Fibroblast of villous mesenchyme (primary cell): ENCODE measurements around the gene ERC1. TPM values are rescaled to one million over a fixed set of nuclear protein-coding genes. Genes with fewer than 3 reads are reported as not detected.

ENCODE experiments used
- DNase-seq: peaks from one replicate; pipeline ENCODE4 v3.0.0-alpha.2; 2010; ENCODE audit warnings: low read depth
- H3K4me3 ChIP-seq: 2 replicates; pipeline ENCODE4 v1.5.1; 2011; ENCODE audit warnings: low read depth, mild to moderate bottlenecking, low read length
- total RNA-seq: library from RNA; depleted of rRNA; stranded (reverse); fragments of >200 nt; gene quantifications from 2 replicates; pipeline ENCODE4 v1.2.3, GENCODE V29; 2012
- TF ChIP-seq, protein P1 (sequence below): IDR thresholded peaks from 2 replicates; pipeline ENCODE4 v1.5.1; 2012; ENCODE audit warnings: low read depth, mild to moderate bottlenecking, low read length; ENCODE audit not compliant: insufficient read depth

Gene ERC1
- total RNA-seq, 1 donor: 49.7 TPM

DNA sequence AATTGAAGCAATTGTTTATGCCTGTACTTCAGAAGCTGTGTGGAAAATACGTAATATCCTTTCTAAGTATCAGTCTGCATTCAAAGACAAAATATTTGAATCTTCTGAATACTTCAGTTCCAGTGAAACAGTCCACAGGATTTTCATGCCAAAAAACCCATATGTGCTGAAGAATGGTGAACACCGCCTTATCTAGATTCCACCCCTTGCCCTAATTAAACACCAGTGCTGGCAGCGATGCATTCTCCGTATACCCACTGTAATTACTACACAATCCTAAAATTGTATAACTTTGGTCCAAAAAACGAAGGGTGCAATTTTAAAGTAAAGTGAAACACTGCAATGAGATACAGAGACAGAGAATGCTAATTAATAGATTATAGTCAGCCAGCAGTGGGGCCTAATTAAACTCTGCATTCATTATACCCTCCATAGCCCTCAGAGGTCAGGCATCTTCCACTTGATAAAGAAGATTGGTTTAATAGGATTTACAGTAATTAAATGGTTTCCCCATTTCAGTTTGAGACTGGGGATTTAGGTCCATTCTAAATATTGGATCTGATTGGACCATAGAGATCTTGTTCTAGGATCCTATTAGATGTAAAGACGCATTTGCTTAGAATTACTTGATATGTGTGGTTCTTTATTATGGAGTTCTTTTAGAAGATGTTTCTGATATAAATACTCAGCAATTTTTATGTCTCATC is 43.9 kb downstream of the ERC1 start:
- no peak overlapping the region for H3K4me3 ChIP-seq
- TF ChIP-seq, protein P1, sequence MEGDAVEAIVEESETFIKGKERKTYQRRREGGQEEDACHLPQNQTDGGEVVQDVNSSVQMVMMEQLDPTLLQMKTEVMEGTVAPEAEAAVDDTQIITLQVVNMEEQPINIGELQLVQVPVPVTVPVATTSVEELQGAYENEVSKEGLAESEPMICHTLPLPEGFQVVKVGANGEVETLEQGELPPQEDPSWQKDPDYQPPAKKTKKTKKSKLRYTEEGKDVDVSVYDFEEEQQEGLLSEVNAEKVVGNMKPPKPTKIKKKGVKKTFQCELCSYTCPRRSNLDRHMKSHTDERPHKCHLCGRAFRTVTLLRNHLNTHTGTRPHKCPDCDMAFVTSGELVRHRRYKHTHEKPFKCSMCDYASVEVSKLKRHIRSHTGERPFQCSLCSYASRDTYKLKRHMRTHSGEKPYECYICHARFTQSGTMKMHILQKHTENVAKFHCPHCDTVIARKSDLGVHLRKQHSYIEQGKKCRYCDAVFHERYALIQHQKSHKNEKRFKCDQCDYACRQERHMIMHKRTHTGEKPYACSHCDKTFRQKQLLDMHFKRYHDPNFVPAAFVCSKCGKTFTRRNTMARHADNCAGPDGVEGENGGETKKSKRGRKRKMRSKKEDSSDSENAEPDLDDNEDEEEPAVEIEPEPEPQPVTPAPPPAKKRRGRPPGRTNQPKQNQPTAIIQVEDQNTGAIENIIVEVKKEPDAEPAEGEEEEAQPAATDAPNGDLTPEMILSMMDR: no peak
- DNase-seq: no peak

DNA sequence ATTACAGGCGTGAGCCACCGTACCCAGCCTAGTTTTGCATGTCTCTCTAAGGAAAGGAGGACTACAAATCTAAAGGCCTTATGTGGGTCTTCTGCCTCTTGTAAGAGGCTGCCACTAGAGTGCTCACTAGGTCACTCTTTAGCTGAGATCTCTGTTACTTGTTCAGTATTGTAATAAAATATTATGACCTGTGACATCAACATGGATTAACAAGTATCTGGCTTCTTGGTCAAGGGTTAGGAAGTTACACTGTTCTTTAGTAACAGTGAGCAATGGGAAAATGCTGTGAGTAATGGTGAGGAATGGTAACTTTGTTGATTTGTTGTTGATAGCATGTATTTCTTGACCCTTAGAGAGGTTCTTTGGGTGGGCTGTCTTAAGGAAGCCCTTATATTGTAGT is 50.5 kb downstream of the ERC1 start:
- TF ChIP-seq, protein P1: no peak
- no peak overlapping the region for H3K4me3 ChIP-seq
- DNase-seq: peak; percentile 21

DNA sequence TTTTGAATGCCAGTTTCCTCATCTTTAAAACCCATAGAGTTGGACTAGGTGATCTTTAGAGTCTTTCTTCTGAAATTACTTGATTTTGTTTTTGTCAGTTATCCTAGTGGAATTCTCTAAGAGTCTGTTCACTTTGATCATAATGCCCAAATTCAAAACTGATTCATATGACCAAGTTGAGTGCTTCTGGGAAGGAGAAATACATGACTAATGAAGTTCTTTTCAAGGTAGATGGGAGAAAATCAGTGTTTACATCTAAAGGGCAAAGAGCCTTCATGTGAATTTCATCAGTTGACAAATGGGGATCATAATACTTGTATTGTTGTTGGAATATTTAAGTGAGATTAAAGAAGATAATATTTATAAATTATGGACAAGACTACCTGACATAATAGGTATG is 53.2 kb downstream of the ERC1 start:
- no peak for DNase-seq
- TF ChIP-seq, protein P1: no peak
- H3K4me3 ChIP-seq: no peak overlapping the region

DNA sequence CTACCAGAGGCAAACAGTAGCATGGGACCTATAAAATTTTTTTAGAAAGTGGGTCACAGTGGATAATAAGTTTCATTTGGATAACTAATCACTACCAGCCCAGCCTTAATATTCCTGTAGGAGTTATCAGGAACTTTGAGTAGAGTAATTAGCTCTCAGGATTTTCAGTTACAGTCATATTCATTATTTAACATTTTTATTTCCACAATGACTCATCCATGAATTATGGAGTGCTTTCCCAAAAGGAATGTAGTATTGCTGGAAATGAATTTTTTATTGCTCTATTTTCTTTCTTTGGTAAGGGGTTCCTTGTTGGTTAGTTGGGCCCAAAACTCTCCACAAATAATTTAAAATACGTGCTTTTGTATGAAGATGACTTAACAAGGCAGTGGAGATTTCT is 53.7 kb downstream of the ERC1 start:
- no peak overlapping the region for H3K4me3 ChIP-seq
- TF ChIP-seq, protein P1: no peak
- DNase-seq: peak; percentile 43

DNA sequence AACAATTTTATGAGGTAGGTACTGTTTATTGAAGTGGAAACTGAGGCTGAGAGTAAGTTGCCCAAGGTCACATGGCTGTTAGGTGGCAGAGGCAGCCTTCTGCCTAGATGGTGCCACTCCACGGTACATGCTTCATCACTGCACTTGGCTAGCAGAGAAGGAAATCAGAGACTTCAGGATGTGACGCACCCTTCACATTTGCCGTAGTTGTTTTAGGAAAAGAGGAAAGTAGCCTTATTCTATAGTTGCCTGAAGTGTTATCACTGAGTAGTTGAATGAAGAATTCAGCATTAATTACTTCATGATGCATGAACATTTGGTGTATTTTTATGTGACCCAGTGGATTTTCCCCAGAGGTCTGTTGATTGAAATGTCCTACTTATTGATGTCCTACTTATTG is 55.7 kb downstream of the ERC1 start:
- TF ChIP-seq, protein P1: no peak
- H3K4me3 ChIP-seq: no peak overlapping the region
- no peak for DNase-seq

DNA sequence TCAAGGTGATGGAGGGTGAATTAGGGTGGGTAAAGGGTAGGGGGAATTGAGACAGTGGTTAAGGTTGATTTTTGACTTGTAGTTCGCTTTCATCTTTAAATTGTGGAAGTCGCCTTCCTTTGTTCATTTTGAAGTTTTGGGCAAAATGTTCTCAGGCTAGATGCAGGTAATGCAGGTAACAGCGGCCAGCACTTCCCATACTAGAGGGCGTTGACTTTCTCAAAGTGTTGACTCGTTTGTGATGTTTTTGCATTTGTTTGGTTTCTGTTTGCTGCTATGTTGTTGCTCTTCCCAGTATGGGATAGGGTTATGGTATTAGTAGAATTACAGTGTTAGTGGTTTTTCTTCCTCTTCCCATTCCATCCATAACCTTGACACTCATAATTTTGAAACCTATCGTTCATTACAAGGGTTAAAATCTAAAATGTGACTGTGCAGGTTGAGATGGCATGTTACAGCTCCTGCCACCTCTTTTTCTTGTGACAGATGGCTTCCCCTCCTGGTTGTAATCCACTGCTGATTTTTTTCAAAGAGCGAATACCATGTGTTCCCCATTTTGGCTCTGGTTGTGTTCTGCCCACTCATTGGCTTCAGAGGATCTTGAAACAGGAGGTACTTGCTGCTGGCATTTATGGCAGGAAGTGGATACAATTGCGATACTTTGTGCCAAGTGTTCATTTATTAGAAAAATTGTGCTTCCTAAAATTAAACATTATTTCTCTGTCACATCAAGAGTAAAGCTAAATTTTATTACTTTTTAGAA is 57.1 kb downstream of the ERC1 start:
- no peak overlapping the region for H3K4me3 ChIP-seq
- TF ChIP-seq, protein P1: no peak
- DNase-seq: no peak
